Tongue (tissue), 2 donors: ENCODE measurements around the gene ANXA3. TPM values are rescaled to one million over a fixed set of nuclear protein-coding genes. Genes with fewer than 3 reads are reported as not detected.
"Not testable (repeated sequence)": the region's sequence is repeated elsewhere in the genome, so short reads cannot be mapped to it uniquely, and the experiment has no call there.

Experiments used
- DNase-seq: peaks from one replicate; pipeline ENCODE4 v3.0.0-alpha.2; 2015
- total RNA-seq: library from RNA; depleted of rRNA; stranded (reverse); fragments of >200 nt; gene quantifications from one replicate; pipeline ENCODE4 v1.2.3, GENCODE V29; 2014

The ANXA3 gene
- 26.3 TPM for total RNA-seq

- peak; percentile 48 for DNase-seq
Observed at GRCh38 chr4:78551420-78552351, at the start of gene ANXA3. Gene ANXA3, plus strand, starts transcription at chr4:78551770. Its CDS starts 2,704 bp downstream, at chr4:78554474.

GRCh38 chr4:78506260-78506659 lies 45.3 kb upstream of the ANXA3 start:
- DNase-seq: not testable (repeated sequence)

DNA sequence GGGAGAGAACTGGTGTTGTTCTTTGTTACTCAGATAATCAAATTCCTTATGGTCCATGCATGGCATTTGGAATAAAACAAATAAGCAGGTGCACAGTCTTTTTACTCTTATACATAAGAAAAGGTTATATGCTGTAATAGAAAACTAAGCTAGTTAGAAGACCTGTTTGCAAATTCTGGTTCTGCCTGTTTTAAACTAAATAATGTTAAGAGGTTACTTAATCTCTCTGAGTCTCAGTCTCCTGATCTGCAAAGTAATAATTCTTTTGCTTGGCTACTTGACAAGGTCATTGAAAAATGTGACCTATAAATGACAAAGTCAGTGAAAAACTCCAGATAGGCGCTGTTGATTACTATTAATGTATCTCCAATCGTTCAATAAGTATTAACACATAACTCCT lies 42.5 kb upstream of the ANXA3 start:
- DNase-seq: no peak

GRCh38 chr4:78510108-78510507 lies 41.5 kb upstream of the ANXA3 start:
- no peak for DNase-seq

GRCh38 chr4:78510681-78511080 lies 40.9 kb upstream of the ANXA3 start:
- DNase-seq: no peak

DNA sequence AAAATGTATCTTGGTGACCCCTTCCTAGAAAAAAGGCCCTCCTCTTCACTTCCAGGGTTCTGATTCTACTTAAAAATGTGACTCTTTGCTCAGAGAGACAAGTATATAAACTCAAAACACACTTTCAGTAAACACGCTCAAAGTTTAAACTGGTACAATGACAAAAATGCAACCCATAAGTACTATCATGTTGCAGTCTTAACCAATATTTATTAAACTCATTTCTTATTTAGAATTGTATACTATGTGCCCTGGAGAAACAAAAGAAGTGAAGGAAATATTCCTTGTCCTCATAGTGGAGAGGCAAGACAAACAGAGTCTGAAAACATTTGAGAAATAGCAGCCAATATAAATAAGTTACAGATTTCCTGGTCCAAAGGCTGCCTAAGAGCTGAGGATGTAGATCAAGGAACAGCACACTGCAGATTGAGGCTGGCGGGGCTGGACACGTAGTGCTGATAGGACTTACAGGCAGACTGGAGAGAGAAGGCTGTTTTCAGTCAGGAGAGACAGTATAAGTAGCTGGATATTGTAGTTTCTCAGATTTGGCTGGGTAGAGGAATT lies 39.1 kb upstream of the ANXA3 start:
- DNase-seq: no peak

GRCh38 chr4:78513411-78513975 lies 38.1 kb upstream of the ANXA3 start:
- no peak for DNase-seq

GRCh38 chr4:78517050-78517652 lies 34.4 kb upstream of the ANXA3 start:
- peak; percentile 68 for DNase-seq

DNA sequence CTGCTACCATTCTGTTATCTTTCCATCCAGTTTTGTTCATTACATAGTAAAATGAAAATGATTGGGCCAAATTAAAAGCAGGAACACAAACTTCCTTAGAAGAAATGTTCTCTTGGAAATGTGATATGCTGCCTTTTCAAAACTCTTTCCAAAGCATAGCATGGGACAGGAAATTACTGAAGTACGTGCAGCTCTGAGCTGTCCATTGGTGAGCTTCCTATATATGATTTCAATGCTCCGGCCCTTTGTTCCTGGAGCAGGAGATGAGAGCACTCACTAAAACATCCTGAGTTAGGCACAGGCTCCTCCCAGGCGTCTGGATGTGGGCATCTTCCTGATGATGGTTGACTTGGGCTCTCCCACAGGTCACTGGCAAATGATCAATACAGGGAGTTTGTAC lies 33.0 kb upstream of the ANXA3 start:
- DNase-seq: peak; percentile 24

DNA sequence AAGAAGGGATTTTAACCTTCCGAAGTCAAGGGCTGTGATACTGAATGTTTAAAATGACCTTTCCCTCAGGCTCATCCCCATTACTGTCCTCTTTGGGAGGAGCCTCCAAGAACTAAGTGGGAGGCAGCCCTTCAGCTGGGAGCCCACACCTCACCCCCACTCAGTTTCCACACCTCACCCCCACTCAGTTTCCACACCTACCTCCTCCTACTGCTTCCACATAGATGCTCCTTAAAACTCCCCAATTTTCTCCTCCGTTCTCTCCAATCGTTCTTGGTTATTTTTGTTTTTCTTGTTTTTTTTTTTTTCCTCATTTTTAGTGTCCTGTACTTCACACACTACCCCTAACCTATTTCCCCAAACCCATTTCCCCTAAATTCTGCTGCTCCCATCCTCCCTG lies 31.6 kb upstream of the ANXA3 start:
- DNase-seq: no peak

- peak; percentile 68 for DNase-seq
Observed at GRCh38 chr4:78520808-78521226, 30.8 kb upstream of the ANXA3 start.

DNA sequence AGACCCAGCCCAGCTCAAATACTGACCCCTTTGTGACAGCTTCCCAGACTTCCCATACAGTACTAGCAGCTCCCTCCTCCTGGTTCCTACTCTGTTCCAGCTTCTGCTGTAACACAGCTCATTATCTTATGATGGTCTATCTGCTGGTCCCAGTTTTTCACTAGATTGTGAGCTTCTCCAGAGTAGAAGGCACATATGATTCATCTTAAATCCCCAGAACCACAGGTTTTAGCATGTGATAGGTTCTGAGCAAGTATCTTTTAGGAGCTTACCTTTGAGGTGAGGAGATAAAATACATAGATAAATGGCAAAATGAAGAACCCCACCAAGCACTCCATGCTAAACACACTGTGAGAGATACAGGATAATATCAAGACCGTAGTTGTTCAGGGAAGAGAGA lies 27.6 kb upstream of the ANXA3 start:
- DNase-seq: no peak

DNA sequence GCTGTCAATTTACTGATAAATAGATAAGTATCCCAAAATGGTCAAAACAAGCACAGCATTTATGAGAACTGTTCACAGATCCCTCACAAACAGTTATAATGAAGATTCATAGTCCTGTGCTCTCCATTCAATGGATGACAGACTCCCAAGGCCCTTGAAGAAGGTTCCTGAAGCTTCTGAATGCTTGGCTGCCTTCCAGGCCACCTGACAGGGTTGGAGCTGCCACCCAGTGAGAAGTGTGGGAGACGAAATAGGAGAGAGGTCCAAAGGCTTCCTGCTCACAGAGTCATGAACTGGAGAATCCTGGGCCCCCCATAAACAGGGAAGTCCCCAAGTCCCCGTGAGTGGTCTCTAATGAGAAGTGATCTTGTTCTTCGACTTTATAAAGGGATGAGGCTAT lies 26.0 kb upstream of the ANXA3 start:
- no peak for DNase-seq

GRCh38 chr4:78527103-78527502 lies 24.5 kb upstream of the ANXA3 start:
- no peak for DNase-seq

DNA sequence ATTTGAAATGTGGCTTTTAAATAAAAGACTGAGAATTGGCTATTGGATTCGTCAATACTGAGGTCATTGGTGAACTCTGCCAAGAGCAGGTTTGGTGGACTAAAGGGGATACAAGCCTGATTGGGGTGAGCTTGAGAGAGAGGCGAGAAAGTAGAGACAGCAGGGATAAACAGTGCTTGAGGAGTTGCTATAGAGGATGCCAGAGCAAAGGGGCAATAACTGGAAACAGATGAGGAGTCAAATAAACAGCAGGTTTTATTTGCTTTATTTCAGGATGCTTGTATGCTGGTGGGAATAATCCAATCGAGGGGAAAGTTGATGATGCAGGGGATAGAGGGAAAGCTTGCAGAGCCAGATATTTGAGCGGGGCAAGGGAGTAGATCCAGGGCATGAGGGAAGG lies 24.0 kb upstream of the ANXA3 start:
- no peak for DNase-seq

GRCh38 chr4:78528327-78528726 lies 23.2 kb upstream of the ANXA3 start:
- DNase-seq: no peak

GRCh38 chr4:78529569-78530209 lies 21.9 kb upstream of the ANXA3 start:
- no peak for DNase-seq

- DNase-seq: no peak
Observed at GRCh38 chr4:78532046-78532445, 19.5 kb upstream of the ANXA3 start.

- no peak for DNase-seq
Observed at GRCh38 chr4:78533854-78534253, 17.7 kb upstream of the ANXA3 start.

DNA sequence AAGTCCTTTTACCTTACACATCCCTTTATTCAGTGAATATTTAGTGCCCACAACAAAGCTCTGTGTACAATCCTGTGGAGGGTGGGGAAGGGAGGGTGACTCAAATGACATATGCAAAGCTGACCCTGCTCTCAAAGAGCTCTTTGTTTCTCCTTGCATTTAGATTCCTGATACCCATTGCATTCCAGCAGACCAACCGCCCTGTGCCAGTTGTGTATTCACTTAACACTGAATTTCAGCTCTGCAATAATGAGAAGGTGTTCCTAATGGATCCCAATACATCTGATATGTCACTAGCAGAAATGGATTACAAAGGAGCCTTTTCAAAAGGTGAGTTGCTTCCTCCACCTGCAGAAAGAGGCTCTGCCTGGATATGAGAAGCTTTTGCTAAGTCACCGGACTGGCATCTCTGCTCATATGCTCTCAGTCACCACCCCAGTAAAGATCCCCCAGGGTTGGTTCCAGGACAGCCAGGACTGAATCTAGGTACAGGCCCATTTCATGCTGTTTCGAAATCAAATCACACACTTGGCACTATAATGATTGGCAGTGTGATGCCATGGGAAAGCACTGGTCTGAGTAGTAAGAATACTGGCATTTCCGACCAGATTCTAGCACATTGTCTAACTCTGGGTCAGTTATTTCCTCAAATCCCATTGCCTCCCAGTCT lies 17.1 kb upstream of the ANXA3 start:
- DNase-seq: peak; percentile 22

DNA sequence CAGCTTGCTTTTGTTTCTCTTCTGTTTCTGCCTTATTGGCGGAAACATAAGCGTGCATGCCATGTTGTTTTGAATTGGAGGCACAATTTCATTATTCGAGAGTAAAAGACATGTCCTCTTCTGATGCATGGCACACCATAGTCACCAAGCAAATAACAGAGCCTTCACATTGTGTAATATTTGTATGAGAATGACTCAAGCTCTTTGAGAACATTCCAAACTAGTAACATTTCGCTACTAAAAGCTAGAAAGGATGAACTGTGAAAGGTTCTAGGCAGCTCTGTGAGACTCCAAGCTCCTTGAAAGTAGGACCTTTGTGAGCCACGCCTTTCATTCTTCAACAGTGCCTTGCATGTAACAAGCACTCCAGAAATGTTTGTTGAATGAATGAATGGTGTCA lies 9.2 kb upstream of the ANXA3 start:
- no peak for DNase-seq
